Esophagus squamous epithelium (tissue), 4 donors: ENCODE data around the gene DSCAML1.

ENCODE experiments used
- POLR2A ChIP-seq, 4 donors: fragments of 450-650 bp; IDR thresholded peaks; one replicate each; pipeline ENCODE4 v1.6.1; 2017; ENCODE audit warnings: antibody characterized with exemption in 4 of 4, mild to moderate bottlenecking in 4 of 4, moderate library complexity in 3 of 4
- TF ChIP-seq, protein P1 (sequence below), 6 experiments: fragments of 450-650 bp in 4 of 6; fragments of 200-600 bp in 2 of 6; sonication (generic) in 2 of 6; IDR thresholded peaks; one replicate each; pipeline ENCODE4 v1.5.1; 2016 to 2019; ENCODE audit warnings: antibody characterized with exemption in 6 of 6, mild to moderate bottlenecking in 4 of 6, moderate library complexity in 4 of 6

DNA sequence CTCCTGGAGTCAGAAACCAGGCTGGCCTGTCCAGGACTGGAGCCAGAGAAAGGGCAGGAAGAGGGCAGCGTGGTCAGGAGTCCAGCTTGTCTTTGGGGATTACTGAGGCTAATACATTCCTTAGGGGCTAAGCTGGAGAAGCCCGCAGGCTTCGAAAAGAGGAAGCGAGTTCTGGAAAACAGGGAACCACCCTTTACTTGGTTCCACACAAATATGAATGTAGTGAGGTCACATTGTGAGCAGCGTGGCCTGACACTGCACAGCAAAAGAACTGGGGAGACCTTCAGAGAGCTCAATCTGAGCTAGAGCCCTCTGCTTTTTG lies 337.1 kb downstream of the DSCAML1 start:
- TF ChIP-seq, protein P1, sequence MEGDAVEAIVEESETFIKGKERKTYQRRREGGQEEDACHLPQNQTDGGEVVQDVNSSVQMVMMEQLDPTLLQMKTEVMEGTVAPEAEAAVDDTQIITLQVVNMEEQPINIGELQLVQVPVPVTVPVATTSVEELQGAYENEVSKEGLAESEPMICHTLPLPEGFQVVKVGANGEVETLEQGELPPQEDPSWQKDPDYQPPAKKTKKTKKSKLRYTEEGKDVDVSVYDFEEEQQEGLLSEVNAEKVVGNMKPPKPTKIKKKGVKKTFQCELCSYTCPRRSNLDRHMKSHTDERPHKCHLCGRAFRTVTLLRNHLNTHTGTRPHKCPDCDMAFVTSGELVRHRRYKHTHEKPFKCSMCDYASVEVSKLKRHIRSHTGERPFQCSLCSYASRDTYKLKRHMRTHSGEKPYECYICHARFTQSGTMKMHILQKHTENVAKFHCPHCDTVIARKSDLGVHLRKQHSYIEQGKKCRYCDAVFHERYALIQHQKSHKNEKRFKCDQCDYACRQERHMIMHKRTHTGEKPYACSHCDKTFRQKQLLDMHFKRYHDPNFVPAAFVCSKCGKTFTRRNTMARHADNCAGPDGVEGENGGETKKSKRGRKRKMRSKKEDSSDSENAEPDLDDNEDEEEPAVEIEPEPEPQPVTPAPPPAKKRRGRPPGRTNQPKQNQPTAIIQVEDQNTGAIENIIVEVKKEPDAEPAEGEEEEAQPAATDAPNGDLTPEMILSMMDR (IDR thresholded peaks at IDR 0.05) = no peak
- no peak for TF ChIP-seq POLR2A (IDR thresholded peaks at IDR 0.05)
